ENCODE results near the gene PARP16. TPM values are rescaled to one million over a fixed set of nuclear protein-coding genes. Genes with fewer than 3 reads are reported as not detected.
"Not testable (repeated sequence)": the region's sequence is repeated elsewhere in the genome, so short reads cannot be mapped to it uniquely, and the experiment has no call there.

The PARP16 gene
- total and polyA plus RNA-seq, 5 experiments from 2014 or later, result 22.9 to 39.3 (median 27.6) TPM

DNA sequence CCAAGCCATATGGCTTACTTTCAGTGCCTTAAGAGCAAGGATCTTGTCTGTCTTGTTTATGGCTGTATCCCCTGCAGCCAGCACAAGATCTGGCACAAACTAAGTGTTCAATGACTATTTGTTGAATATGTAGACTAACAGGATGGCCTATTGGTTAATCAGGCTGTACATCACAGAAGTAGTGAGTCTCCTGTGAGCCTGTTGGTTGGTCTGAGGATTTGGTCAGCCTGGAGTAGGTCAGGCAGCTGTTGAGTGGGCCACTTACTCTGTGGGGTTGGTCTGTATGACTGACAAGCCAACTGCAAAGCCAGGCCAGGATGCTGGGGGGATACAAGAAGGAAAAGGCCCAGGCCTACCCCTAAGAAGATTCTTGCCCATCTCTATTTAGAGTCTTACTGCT, 42.0 kb downstream of the PARP16 start:
- ATAC-seq (no peak), DNase-seq (no peak)
- Mint-ChIP-seq H3K9me3 (no peaks in the 10 kb centered on the region), H3K27ac (no peak overlapping the region), H3K36me3 (peaks cover 3 to 27% (median 18%) of the 10 kb centered on the region in 3 donors), H3K4me3 (no peak overlapping the region), H3K4me1 (peaks cover 2 to 4% (median 3%) of the 10 kb centered on the region in 4 donors), H3K27me3 (no peaks in the 10 kb centered on the region)
- POLR2A ChIA-PET, result no interaction called here

DNA sequence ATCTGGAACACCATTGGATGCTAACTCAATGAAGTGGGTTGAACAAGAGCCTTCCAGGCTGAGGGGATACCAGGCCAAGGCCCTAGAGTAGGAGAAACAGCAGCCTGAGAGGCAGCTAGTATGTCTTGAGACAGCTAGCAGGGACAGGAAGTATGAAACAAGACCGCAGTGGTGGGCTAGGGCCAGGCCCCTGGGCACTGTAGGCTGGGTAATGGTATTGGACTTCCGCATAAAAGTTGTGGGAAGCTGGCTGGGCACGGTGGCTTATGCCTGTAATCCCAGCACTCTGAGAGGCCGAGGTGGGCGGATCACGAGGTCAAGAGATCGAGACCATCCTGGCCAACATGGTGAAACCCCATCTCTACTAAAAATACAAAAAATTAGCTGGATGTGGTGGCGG, 50.2 kb downstream of the PARP16 start:
- H3K4me3 Mint-ChIP-seq, H3K27me3 Mint-ChIP-seq, POLR2A ChIA-PET, H3K9me3 Mint-ChIP-seq, ATAC-seq, H3K36me3 Mint-ChIP-seq, DNase-seq, H3K4me1 Mint-ChIP-seq: not testable (repeated sequence)
- peak overlapping the region in 1 of 10 donors; percentile 51 for H3K27ac Mint-ChIP-seq

DNA sequence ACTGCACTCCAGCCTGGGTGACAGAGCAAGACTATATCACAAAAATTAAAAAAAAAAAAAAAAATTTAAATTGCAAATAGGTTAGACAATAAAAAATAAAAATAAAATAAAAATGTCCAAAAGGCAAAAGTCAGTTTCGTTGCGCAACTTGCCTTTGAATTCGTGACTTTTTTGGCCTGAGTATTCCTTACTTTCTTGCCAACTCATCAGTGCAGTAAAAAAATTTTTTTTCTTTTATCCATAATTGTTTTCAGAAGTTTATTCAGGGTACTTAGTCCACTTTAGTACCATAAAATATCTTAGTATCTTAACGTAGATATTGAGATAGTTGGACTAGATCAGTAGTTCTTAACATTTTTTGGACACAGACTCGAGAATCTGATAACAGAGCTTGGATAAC, 53.0 kb downstream of the PARP16 start:
- Mint-ChIP-seq H3K36me3 (peaks cover 0 to 5% (median 5%) of the 10 kb centered on the region in 3 donors), H3K4me1 (peaks cover 0 to 5% (median 0%) of the 10 kb centered on the region in 4 donors), H3K27ac (no peak overlapping the region), H3K27me3 (no peaks in the 10 kb centered on the region), H3K9me3 (no peaks in the 10 kb centered on the region), H3K4me3 (no peak overlapping the region)
- ATAC-seq (no peak), DNase-seq (no peak)
- POLR2A ChIA-PET, result no interaction called here

DNA sequence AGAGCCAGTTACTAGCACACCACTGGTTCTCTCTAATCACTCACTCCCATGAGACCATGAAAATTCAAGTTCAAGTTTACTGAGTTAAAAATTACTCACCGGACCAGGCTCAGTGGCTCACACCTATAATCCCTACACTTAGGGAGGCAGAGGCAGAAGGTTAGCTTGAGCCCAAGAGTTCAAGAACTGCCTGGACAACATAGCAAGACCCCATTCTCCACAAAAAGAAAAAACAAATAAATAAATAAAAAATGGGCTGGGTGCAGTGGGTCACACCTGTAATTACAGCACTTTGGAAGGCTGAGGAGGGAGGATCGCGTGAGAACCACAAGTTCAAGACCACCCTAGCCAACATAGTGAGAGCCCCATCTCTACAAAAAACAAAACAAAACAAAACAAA, 54.2 kb downstream of the PARP16 start:
- no peak for DNase-seq
- H3K27me3 Mint-ChIP-seq, result no peaks in the 10 kb centered on the region
- peaks cover 0 to 4% (median 0%) of the 10 kb centered on the region in 4 donors for H3K4me1 Mint-ChIP-seq
- no peak overlapping the region for H3K27ac Mint-ChIP-seq
- H3K9me3 Mint-ChIP-seq, result no peaks in the 10 kb centered on the region
- no peak overlapping the region for H3K4me3 Mint-ChIP-seq
- no peak for ATAC-seq
- H3K36me3 Mint-ChIP-seq, result peaks cover 0 to 5% (median 5%) of the 10 kb centered on the region in 3 donors
- POLR2A ChIA-PET, result interaction anchor here (0.7 kb wide), 1 partner anchor 11 kb away, joined by 6 read pairs; no protein-coding TSS in a partner anchor

DNA sequence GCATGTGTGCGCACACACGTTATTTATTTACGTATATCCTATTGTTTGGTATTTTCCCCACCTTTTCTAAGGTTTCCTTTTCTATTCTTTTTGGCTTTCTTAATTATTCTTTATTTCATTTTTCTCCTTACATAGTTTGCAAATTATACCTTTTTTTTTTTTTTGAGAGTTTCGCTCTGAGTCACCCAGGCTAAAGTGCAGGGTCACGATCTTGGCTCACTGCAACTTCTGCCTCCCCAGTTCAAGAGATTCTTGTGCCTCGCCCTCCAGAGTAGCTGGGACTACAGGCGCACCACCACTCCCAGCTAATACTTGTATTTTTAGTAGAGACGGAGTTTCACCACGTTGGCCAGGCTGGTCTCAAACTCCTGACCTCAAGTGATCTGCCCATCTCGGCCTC, 55.4 kb downstream of the PARP16 start:
- POLR2A ChIA-PET, result no interaction called here
- peaks cover 0 to 5% (median 5%) of the 10 kb centered on the region in 3 donors for H3K36me3 Mint-ChIP-seq
- ATAC-seq (no peak), DNase-seq (no peak)
- H3K4me1 Mint-ChIP-seq, result no peaks in the 10 kb centered on the region
- H3K9me3 Mint-ChIP-seq, result no peaks in the 10 kb centered on the region
- no peak overlapping the region for H3K27ac Mint-ChIP-seq
- H3K27me3 Mint-ChIP-seq, result no peaks in the 10 kb centered on the region
- no peak overlapping the region for H3K4me3 Mint-ChIP-seq

DNA sequence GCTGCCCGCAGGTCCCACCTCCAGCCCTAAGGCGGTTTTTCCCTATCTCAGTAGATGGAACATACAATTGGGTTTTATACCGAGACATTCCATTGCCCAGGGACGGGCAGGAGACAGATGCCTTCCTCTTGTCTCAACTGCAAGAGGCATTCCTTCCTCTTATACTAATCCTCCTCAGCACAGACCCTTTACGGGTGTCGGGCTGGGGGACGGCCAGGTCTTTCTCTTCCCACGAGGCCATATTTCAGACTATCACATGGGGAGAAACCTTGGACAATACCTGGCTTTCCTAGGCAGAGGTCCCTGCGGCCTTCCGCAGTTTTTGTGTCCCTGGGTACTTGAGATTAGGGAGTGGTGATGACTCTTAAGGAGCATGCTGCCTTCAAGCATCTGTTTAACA, 59.8 kb downstream of the PARP16 start:
- H3K9me3 Mint-ChIP-seq, H3K4me3 Mint-ChIP-seq, H3K36me3 Mint-ChIP-seq, H3K27me3 Mint-ChIP-seq, DNase-seq, H3K27ac Mint-ChIP-seq, ATAC-seq, H3K4me1 Mint-ChIP-seq, POLR2A ChIA-PET: not testable (repeated sequence)

DNA sequence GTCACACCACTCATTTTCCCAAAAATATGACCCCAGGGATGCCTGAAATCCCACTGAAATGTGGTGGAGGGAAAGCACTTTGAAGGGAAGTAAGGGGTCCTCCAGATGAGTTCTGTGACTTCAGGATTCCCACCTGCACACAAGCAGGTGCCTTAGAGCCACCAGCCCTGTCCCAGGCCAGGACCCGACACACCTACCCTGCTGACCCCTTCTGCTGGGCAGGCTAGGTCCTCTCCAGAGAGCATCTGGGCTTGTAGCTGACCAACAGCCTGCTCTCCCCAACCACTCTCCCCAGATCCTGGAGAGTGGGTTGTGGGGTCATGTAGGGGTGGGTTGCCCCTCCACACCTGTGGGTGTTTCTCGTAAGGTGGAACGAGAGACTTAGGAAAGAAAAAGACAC, 60.5 kb downstream of the PARP16 start:
- POLR2A ChIA-PET, result no interaction called here
- Mint-ChIP-seq H3K27me3 (no peaks in the 10 kb centered on the region), H3K9me3 (no peaks in the 10 kb centered on the region), H3K27ac (no peak overlapping the region), H3K4me1 (no peaks in the 10 kb centered on the region), H3K36me3 (no peaks in the 10 kb centered on the region), H3K4me3 (no peak overlapping the region)
- ATAC-seq (no peak), DNase-seq (no peak)

DNA sequence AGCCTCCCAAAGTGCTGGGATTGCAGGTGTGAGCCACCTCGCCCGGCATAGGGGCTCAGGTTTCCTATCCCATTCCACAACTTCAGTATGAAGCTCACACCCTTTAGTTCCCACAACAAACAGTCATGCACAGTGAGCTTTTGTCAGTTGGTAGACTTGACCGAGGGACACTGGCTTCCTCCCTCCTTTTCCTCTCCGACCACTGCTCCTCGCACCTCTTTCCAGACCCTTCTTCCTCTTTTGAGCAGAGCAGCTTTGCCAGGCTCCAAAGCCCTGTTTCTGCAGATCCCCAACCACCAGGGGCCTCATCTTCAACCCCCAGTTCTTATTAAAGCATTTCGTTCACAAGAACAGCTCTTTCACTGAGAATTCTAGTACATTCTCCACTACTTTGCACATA, 62.7 kb downstream of the PARP16 start:
- Mint-ChIP-seq H3K27me3 (no peaks in the 10 kb centered on the region), H3K9me3 (no peaks in the 10 kb centered on the region), H3K27ac (no peak overlapping the region), H3K4me1 (no peaks in the 10 kb centered on the region), H3K4me3 (no peak overlapping the region), H3K36me3 (no peaks in the 10 kb centered on the region)
- POLR2A ChIA-PET, result no interaction called here
- ATAC-seq (no peak), DNase-seq (no peak)

DNA sequence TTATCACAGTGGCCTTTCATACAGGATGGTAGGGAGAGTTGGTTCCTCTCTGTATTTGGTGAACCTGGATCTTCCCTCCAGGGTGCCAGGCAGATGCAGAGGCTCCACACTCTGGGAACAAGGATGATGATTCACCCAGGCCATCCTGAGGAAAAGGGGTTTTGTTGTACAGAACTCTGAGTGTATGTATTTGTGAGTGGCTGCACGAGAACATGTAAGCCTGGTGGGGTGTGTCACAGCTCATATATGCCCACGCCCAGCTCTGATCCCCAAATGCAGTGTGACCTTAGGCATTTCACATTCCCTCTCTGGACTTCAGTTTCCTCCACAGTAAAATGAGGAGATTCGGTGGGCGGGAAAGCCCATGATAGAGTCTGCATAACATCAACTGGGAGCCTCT, 63.8 kb downstream of the PARP16 start:
- no peaks in the 10 kb centered on the region for H3K9me3 Mint-ChIP-seq
- H3K4me3 Mint-ChIP-seq, result no peak overlapping the region
- no peaks in the 10 kb centered on the region for H3K27me3 Mint-ChIP-seq
- H3K4me1 Mint-ChIP-seq, result no peaks in the 10 kb centered on the region
- ATAC-seq (no peak), DNase-seq (no peak)
- no peak overlapping the region for H3K27ac Mint-ChIP-seq
- no peaks in the 10 kb centered on the region for H3K36me3 Mint-ChIP-seq
- POLR2A ChIA-PET, result no interaction called here

DNA sequence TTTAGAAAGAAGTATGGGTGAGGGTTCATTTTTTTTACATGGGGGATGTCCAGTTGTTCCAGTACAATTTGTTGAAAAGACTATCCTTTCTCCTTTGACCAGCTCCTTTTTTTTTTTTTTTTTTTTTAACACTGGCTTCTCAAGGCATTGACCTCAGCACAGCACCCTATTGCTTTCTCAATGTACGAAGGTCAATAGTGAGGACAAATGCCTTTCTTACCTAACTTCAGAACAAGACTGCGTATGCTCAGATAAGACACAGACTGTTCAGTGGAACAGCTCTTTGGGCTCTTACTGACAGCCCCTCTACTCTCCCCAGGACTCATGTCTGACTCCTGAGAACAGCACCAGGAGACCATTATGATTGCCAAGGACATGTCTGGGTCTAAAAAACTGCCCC, 65.0 kb downstream of the PARP16 start:
- Mint-ChIP-seq H3K4me3 (no peak overlapping the region), H3K36me3 (no peaks in the 10 kb centered on the region), H3K9me3 (no peaks in the 10 kb centered on the region), H3K4me1 (peaks cover 0 to 6% (median 2%) of the 10 kb centered on the region in 4 donors), H3K27me3 (no peaks in the 10 kb centered on the region), H3K27ac (no peak overlapping the region)
- POLR2A ChIA-PET, result interaction anchor here (0.6 kb wide), 2 partner anchors 10 to 45 kb away, joined by 6 to 7 read pairs; no protein-coding TSS in a partner anchor
- DNase-seq (no peak), ATAC-seq (no peak)

DNA sequence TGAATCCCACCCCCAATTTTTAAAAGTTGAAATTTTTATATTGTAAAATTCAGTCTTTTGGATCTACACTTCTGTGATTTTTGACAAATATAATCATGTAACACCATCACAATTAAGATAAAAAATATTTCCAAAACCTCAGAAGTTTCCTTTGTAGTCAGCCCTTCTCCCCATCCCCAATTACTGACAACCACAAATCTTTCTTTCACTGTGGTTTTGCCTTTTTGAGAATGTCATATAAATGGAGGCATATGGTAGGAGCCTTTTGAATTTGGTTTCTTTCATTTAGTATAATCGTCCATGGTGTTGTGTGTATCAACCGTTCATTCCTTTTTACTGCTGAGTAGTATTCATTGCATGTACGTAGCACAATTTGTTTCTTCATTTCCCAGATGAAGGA, 67.5 kb downstream of the PARP16 start:
- peaks cover 0 to 6% (median 2%) of the 10 kb centered on the region in 4 donors for H3K4me1 Mint-ChIP-seq
- no peaks in the 10 kb centered on the region for H3K36me3 Mint-ChIP-seq
- DNase-seq, result no peak
- H3K27me3 Mint-ChIP-seq, result no peaks in the 10 kb centered on the region
- POLR2A ChIA-PET, result no interaction called here
- ATAC-seq, result no peak
- peaks cover 0 to 1% (median 0%) of the 10 kb centered on the region in 9 donors for H3K9me3 Mint-ChIP-seq
- H3K4me3 Mint-ChIP-seq, result no peak overlapping the region
- H3K27ac Mint-ChIP-seq, result no peak overlapping the region

DNA sequence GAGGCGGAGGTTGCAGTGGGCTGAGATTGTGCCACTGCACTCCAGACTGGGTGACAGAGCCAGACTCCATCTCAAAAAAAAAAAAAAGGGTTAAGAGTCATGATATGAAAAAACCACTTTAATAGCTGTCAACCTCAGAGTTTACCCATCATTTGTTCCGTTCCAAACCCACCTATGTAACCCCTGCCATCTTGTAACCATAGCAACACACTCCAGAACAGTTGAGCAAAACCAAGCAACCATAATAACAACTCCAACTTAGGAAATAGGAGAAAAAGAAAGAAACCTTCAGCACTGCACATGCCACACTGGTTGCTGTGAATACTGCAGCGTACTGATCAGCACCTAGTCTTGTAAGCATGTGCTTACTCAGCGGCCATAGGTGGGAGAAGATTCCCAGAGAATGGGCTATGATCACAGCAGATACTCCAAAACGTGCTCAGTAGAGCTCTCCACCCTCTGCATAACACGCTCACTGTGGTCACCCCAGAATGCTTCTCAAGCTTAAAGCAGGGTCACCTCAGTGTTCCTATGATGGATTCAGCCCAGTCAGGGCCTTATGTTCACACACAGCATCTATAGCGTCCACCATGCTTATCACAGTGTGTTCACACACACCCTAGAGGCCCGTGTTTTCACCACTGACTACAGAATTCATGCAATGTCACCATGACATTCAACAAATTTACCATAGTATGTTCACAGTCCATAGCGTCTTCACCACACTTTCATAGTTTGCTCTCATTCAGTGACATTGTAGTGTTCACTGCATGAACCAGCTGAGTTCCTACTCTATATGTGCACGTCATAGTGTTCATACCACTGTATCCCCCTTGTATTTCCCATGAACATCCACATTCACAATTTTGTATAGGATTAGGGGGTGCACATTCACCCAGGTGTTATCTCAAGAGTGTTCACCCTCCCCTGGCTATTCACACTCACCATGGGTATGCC, 68.9 kb downstream of the PARP16 start:
- ATAC-seq (peak in 1 of 2 donors; percentile 53), DNase-seq (peak in 2 of 10 donors; percentile 6 to 23)
- no peak overlapping the region for H3K4me3 Mint-ChIP-seq
- H3K36me3 Mint-ChIP-seq, result no peaks in the 10 kb centered on the region
- peaks cover 0 to 1% (median 0%) of the 10 kb centered on the region in 9 donors for H3K9me3 Mint-ChIP-seq
- H3K4me1 Mint-ChIP-seq, result peaks cover 0 to 6% (median 2%) of the 10 kb centered on the region in 4 donors
- no peaks in the 10 kb centered on the region for H3K27me3 Mint-ChIP-seq
- H3K27ac Mint-ChIP-seq, result no peak overlapping the region
- POLR2A ChIA-PET, result no interaction called here

DNA sequence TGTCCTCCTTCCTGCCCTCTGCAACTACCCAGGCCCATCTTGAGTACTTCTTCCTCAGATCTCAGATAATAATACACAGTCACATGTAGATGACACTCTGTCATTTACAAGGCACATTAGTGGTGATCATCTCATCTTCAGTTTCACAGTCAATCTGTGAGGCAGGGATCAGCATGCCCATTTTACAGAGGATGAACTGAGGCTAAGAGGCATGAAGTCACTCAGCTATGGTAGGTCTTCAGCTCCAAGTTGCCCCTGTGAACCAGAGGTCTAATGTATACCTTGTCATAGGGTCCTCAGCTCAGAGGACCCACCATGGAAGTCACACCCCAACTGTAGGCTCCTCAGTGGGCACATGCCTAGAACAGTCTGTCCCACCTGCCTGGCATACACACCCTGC, 71.2 kb downstream of the PARP16 start:
- POLR2A ChIA-PET, result no interaction called here
- ATAC-seq, result no peak
- no peaks in the 10 kb centered on the region for H3K36me3 Mint-ChIP-seq
- no peak overlapping the region for H3K4me3 Mint-ChIP-seq
- peaks cover 0 to 13% (median 6%) of the 10 kb centered on the region in 4 donors for H3K4me1 Mint-ChIP-seq
- peak overlapping the region in 3 of 10 donors; percentile 8 to 31 (median 29) for H3K27ac Mint-ChIP-seq
- no peak for DNase-seq
- H3K9me3 Mint-ChIP-seq, result peaks cover 0 to 1% (median 0%) of the 10 kb centered on the region in 9 donors
- H3K27me3 Mint-ChIP-seq, result no peaks in the 10 kb centered on the region
